HG03378 (cell line): ENCODE measurements around the gene TACC3.

Experiments used
- ATAC-seq: cut with Tn5 transposase; IDR thresholded peaks from one replicate; pipeline ENCODE4 v1.9.1; 2021; ENCODE audit warnings: mild to moderate bottlenecking, moderate library complexity; ENCODE audit not compliant: unreplicated experiment

The TACC3 gene

DNA sequence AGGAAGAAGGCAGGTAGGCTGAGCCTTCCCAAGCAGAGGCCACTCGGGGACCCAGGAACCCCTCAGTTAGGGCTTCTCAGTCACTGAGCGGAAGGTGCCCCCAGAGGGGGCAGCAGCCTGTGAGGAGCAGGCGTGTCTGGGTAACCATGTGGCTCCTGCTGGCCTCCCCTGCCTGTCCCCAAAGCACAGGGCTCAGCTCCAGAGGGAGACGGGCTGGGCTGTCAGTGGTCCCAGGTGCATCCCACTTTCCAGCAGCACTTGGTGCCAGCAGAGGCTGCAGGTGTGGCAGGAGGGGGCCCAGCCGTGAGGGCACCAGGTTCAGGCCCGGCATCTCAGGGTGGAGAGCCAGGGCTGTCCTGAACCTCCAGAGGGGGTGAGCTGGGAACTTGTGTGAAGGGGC lies 22.7 kb downstream of the TACC3 start:
- ATAC-seq = no peak

- ATAC-seq = no peak
These were observed 23.2 kb downstream of the TACC3 start for GRCh38 chr4:1744552-1744951.

- ATAC-seq = no peak
These were observed 23.8 kb downstream of the TACC3 start for GRCh38 chr4:1745165-1745564.

DNA sequence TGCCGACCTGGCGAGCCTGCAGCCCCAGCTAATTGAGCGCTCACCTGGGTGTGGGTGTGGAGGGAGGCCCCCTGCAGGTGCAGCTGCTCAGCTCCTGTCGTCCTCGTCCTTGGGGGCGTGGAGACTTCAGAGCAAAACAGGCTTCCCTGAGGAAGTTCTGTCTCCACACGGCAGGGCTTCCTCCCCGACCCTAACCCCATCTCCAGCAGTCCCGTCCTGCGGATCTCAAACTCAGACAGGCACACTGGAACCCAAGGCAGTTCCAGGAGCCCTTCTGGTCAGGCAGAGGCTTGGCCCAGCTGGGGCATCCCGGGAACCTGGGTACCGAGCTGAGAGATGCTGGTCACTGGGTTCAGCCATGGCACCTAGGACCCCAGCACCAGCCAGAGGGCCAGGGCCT lies 24.4 kb downstream of the TACC3 start:
- ATAC-seq = no peak

DNA sequence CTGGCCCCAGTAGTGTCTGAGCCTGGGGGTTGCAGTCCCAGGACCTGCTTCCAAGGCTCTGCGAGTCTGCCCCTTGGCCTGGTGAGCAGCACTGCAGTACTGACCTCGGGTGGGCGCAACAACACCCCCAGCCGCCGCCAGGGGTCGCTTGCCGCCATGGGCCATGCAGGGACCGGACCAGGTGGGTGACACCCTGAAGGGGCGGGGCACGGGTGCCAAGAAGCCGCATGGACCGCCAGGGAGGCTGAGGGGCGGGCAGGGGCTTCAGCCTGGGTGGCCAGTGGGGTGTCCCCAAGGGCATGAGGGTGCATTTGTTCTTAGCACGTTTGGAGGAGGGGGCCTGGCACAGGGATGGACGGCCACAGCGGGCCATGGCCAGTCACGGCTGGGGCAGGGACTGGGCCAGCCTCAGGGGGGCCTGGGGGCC lies 25.0 kb downstream of the TACC3 start:
- no peak for ATAC-seq

DNA sequence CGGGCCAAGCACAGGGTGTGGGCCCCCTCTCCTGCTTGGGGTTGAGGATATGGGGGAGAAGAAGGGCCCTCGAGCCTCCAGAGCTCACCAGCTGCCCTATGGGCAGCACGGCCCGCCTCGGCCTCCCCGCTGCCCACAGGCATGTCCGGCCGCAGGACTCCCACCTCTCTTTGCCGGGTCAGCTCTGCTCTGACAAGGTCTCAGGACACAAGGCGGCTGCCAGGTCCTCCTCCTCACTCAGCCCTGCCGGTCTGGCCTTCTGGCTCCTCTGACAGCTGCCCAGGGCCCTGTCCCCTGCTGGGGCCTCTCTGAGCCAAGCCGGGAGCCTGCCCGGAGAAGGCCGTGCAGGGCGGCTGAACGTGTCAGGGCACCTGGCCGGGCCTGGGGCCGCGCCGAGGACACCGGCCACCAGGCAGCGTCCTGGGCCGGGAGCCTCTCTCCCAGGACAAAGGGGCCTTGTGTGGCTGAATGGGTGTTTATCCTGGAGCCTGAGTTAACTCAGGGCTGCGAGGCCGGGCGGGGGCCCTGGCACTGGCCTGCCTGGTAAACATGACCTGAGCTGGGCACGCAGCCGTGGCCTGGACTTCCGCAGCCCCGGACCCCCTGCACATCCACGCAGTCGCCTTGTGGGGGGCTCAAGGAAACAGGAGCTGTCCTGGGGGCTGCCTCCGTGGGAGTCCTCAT lies 25.7 kb downstream of the TACC3 start:
- no peak for ATAC-seq

DNA sequence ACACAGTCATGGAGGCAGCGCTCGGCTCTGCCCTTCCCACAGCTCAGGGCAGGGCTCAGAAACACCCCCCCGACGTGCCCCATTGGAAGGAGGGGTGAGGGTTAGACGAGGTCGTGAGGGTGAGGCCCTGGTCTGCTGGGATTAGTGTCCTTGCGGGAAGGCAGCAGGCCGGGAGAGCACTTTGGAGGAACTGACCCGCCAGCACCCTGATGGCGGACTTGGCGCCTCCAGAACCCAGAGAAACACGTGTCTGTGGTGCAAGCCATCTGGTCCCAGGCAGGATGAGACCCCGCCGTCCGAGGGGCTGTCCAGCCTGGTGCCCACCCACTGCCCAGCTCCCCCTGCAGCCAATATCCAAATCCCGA lies 26.3 kb downstream of the TACC3 start:
- ATAC-seq = no peak

- no peak for ATAC-seq
These were observed 27.2 kb downstream of the TACC3 start for GRCh38 chr4:1748465-1748995.

DNA sequence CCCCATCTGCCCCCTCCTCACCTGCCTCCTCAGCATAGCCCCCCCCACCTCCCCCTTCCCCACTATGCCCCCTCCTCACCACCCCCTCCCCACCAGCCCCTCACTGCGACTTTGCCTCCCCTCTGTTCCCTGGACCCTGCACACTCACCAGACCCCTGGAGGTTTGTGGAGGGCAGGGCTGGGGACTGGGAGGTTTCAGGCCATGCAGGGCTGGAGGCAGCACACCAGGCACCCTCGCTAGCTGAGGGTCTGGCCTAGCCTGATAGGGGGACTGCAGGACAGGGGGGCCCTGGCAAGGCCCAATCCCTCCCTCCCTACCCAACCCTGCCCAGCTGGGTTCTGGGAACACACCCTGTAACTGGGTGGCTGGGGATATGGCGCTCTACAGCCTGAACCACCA lies 28.0 kb downstream of the TACC3 start:
- ATAC-seq = no peak

GRCh38 chr4:1749826-1750225 lies 28.5 kb downstream of the TACC3 start:
- ATAC-seq = no peak

- ATAC-seq = no peak
These were observed 29.2 kb downstream of the TACC3 start for GRCh38 chr4:1750381-1751154.

GRCh38 chr4:1751155-1751918 lies 30.0 kb downstream of the TACC3 start:
- ATAC-seq = no peak

DNA sequence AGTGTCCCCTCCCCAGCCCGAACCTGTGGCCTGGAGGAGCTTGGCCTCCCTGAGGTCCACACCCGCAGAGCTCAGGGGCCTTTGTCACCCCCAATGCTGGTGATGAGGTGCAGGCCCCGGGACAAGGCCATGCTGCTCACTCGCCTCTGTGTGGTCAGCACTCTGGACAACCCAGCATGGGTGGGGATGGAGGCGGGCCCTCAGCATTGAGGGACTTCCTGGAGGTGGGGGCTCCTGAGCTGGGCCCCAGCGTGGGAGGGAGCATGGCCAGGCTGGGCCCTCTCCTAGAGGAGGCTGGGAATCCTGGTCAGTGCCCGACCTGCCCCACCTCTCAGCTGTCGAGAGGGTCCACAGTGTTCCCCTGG lies 30.6 kb downstream of the TACC3 start:
- ATAC-seq = no peak

DNA sequence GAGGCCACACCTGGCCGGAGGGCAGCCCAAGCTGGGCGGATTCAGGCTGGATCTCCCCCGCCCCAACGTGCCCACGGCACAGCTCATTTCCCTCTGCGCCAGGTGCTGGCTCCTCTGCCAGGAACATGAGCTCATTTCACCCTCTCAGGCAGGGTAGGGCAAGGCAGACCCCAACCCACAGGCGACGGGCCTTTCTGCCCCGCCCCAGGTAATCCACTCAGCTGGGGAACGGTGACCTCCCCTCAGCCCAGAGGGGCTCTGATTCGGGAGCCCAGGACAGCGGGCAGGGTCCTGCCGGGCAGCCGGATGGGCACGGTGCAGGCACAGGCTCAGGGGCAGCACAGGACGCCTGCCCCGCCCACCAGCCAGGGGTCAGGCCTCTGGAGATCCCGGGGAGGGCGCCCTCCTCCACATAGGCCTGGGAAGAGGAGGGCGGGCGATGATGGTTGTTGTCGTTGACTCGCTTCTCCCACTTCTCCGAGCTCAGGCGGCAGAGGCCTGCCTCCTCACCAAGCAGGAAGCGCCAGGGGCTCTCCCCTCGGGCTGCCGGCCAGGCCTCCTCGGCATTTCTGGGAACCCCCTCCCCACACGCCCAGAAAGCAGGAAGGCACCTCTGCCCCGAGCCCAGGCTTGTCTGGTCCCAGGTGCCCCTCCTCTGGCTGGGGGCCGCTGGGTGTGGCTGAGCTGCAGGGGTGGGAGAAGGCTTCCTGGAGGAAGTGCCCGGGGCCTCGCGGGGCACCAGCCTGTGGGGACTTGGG lies 31.1 kb downstream of the TACC3 start:
- no peak for ATAC-seq

DNA sequence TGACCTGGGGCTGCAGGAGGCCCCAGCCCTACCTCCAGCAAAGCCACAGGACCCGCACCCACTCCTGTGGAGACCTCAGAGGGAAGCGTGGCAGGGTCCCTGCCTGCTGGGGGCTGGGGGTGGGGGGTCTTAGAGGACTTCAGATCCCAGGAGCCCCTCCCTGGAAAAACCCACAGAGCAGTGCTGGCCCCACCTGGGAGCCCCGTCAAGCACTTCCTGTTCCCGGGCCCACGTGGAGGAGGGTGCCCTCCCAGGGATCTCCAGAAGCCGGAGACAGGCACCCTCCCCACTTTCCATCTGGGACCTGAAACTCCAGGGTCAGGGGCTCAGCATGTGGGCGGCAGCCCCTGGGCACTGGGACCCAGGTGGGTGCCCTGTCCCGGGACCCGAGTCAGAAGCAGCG lies 32.0 kb downstream of the TACC3 start:
- ATAC-seq = no peak

DNA sequence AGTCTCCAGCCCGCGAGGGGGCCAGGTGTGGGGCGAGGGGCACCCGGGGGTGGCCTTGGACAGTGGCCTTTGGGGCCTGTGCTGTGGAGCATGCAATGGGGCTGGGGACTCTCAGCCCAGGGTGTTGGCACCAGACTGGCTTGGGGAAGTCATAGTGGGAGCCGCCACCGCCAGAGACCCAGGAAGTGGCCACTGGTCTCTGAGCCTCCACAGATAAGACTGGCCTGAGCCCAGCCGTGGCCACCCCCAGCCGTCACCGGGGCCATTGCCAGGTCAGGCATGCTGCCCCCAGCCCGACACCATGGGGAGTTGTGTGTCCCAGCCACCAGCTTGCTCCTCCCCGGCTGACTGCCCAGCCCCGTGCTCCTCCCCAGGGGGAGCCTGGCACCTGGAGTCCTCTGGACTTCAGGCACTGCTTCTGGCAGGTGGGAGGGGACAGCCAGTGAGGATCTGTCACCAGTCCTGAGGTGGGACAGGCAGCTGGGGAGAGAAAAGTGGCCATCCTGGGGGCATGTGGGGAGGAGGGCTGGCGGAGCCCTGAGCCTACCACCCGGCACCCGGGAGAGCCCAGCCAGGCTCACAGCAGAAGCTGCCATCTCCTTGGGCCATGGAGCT lies 32.5 kb downstream of the TACC3 start:
- no peak for ATAC-seq

DNA sequence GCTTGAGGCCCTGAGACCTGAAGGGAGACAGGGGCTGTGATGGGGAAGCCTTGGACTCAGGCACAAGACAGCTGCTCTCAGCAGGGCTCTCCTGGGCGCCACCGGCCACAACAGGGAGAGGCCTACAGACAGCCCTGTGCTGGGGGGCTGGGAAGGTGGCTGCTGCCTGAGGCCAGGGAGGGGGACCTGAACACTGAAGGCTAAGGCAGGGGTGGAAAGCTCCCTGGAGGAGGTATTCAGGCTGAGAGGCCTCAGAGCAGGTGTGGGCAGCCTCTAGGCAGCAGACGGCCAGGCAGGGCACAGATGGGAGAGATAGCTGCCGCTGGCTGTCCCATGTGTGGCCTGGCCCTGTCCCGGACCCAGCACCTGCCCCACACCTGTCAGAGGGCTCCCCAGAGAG lies 33.0 kb downstream of the TACC3 start:
- no peak for ATAC-seq

DNA sequence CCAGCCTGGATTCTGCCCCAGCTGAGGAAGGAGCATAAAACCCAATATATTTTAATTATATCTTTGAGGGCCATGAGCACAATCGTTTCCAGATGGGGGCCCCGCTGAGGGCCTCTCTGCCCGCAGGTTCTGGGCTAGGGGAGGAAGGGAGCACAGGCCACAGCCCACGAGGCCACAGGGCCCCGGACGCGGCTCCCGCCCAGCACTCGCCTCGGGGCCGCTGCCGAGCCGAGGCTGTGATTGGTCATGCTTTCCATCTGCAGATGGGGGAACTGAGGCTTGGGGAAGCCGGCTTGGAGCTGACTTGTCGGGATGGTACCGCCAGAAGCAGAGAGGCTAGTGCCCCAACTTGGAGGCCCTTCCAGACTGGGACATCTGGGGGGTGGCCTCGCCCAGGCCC lies 34.0 kb downstream of the TACC3 start:
- no peak for ATAC-seq

DNA sequence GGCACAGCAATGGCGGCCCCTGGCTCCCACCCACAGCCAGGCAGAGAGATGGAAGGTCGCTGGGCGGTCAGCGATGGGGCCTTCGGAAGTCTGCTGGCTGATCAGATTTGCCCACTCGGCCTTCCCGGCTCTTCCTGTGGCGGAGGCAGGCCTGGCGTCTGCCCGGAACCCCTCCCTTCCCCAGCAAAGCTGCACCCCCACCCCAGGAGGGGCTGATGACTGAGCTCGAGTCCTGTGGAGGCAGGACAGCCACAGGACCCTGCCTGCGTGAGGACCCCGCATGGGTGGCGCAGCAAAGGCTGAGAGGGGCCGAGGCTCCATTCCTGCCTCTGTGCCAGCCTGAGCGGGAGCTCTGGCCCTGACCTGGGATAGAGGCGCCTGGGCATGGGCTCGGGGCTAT lies 34.8 kb downstream of the TACC3 start:
- no peak for ATAC-seq

DNA sequence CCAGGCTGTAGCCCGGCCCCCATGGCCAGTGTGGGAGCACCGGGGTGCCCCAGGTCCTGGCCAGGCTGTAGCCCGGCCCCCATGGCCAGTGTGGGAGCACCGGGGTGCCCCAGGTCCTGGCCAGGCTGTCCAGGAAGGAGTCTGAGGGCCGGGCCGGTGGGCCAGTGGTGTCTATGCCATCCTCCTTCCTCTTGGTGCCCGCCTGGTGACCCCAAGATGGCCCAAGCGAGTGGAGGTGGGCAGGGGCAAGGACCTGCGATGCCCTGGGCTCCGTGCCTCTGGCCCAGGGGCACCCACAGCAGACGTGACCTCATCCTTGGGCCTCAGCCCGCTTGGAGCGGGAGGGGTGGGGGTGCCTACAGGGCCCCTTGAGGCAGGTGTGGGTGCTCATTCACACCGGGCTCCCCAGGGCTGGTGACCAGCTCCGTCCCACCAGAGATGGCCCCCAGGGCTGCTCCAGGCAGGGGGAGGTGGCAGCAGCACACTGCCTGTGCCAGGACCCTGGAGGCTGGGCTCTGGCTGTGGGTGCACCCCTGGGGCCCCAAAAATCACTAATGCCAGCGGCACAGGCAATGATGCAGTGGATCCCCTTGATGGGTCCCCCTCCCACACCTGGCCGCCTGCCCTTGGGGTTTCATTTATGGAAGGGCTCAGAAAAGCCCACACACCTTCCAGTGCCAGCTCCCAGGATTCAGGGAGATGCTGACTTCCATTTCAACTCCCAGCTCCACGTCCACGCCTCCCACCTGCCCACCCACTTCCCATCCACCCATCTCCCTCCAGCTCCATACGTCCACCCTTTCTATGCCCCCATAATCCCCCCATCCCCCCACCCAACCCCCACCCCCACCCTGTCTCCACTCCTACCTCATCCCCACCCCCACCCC lies 35.8 kb downstream of the TACC3 start:
- ATAC-seq = no peak
